Nephron (organoid): Measurements from ENCODE around the gene ESR1.

Experiments used
- H3K27ac Mint-ChIP-seq, 3 experiments: 2 replicates each; pipeline ENCODE4 v1.8.0; 2020; ENCODE audit warnings: mixed read lengths in 3 of 3, mild to moderate bottlenecking in 2 of 3, moderate library complexity in 1 of 3
- H3K27me3 Mint-ChIP-seq: 2 replicates; pipeline ENCODE4 v1.8.0; 2021; ENCODE audit warnings: low read depth, mild to moderate bottlenecking, moderate library complexity, mixed read lengths
- H3K36me3 Mint-ChIP-seq: 2 replicates; pipeline ENCODE4 v1.8.0; 2020; ENCODE audit warnings: low read depth, mixed read lengths
- H3K4me1 Mint-ChIP-seq: 2 replicates; pipeline ENCODE4 v1.8.0; 2020; ENCODE audit warnings: mixed read lengths
- H3K4me3 Mint-ChIP-seq, 3 experiments: 2 replicates each; pipeline ENCODE4 v1.8.0; 2020; ENCODE audit warnings: mild to moderate bottlenecking in 3 of 3, mixed read lengths in 3 of 3, moderate library complexity in 2 of 3
- H3K9me3 Mint-ChIP-seq: 2 replicates; pipeline ENCODE4 v1.8.0; 2020; ENCODE audit warnings: mixed read lengths
- CTCF ChIP-seq, 3 experiments: fragments of 200-600 bp; sonication (generic); IDR thresholded peaks; one replicate each; pipeline ENCODE4 v1.5.0; 2021; ENCODE audit warnings: antibody characterized with exemption in 3 of 3; ENCODE audit not compliant: unreplicated experiment in 3 of 3

The ESR1 gene

GRCh38 chr6:152118678-152119077 is 311.2 kb downstream of the ESR1 start:
- no peak overlapping the region for H3K4me3 Mint-ChIP-seq
- no peak overlapping the region for H3K27ac Mint-ChIP-seq
- peaks cover 3% of the 10 kb centered on the region for H3K27me3 Mint-ChIP-seq
- no peak for TF ChIP-seq CTCF (IDR thresholded peaks at IDR 0.05; ENCODE audit: unreplicated experiment in 3 of 3)
- peaks cover 34% of the 10 kb centered on the region for H3K4me1 Mint-ChIP-seq
- H3K9me3 Mint-ChIP-seq: no peaks in the 10 kb centered on the region
- H3K36me3 Mint-ChIP-seq: peaks cover 34% of the 10 kb centered on the region

GRCh38 chr6:152119831-152120230 is 312.3 kb downstream of the ESR1 start:
- no peak for TF ChIP-seq CTCF (IDR thresholded peaks at IDR 0.05; ENCODE audit: unreplicated experiment in 3 of 3)
- Mint-ChIP-seq H3K9me3 (no peaks in the 10 kb centered on the region), H3K4me3 (no peak overlapping the region)

GRCh38 chr6:152121910-152122309 is 314.4 kb downstream of the ESR1 start:
- peaks cover 38% of the 10 kb centered on the region for H3K36me3 Mint-ChIP-seq
- H3K4me1 Mint-ChIP-seq: peaks cover 22% of the 10 kb centered on the region

More at GRCh38 chr6:152119831-152120230, 312.3 kb downstream of the ESR1 start:
- Mint-ChIP-seq H3K27me3 (no peaks in the 10 kb centered on the region), H3K36me3 (peaks cover 38% of the 10 kb centered on the region), H3K4me1 (peaks cover 34% of the 10 kb centered on the region), H3K27ac (no peak overlapping the region)

GRCh38 chr6:152122434-152122833 is 315.0 kb downstream of the ESR1 start:
- peaks cover 16% of the 10 kb centered on the region for H3K4me1 Mint-ChIP-seq
- TF ChIP-seq CTCF (IDR thresholded peaks at IDR 0.05; ENCODE audit: unreplicated experiment in 3 of 3): no peak
- H3K27ac Mint-ChIP-seq: no peak overlapping the region
- no peak overlapping the region for H3K4me3 Mint-ChIP-seq
- no peaks in the 10 kb centered on the region for H3K27me3 Mint-ChIP-seq
- H3K36me3 Mint-ChIP-seq: peaks cover 38% of the 10 kb centered on the region
- no peaks in the 10 kb centered on the region for H3K9me3 Mint-ChIP-seq

More at GRCh38 chr6:152121910-152122309, 314.4 kb downstream of the ESR1 start:
- H3K27me3 Mint-ChIP-seq: no peaks in the 10 kb centered on the region
- no peak for TF ChIP-seq CTCF (IDR thresholded peaks at IDR 0.05; ENCODE audit: unreplicated experiment in 3 of 3)
- no peak overlapping the region for H3K4me3 Mint-ChIP-seq
- H3K27ac Mint-ChIP-seq: no peak overlapping the region
- H3K9me3 Mint-ChIP-seq: no peaks in the 10 kb centered on the region

- peaks cover 10% of the 10 kb centered on the region for H3K4me1 Mint-ChIP-seq
- no peak overlapping the region for H3K27ac Mint-ChIP-seq
- H3K9me3 Mint-ChIP-seq: no peaks in the 10 kb centered on the region
- H3K4me3 Mint-ChIP-seq: no peak overlapping the region
- TF ChIP-seq CTCF (IDR thresholded peaks at IDR 0.05; ENCODE audit: unreplicated experiment in 3 of 3): no peak
- H3K36me3 Mint-ChIP-seq: peaks cover 38% of the 10 kb centered on the region
- H3K27me3 Mint-ChIP-seq: no peaks in the 10 kb centered on the region
Measured at GRCh38 chr6:152123076-152123475, 315.6 kb downstream of the ESR1 start.

- H3K4me1 Mint-ChIP-seq: peaks cover 8% of the 10 kb centered on the region
- H3K27ac Mint-ChIP-seq: no peak overlapping the region
- no peak overlapping the region for H3K4me3 Mint-ChIP-seq
- H3K9me3 Mint-ChIP-seq: no peaks in the 10 kb centered on the region
- no peaks in the 10 kb centered on the region for H3K27me3 Mint-ChIP-seq
- TF ChIP-seq CTCF (IDR thresholded peaks at IDR 0.05; ENCODE audit: unreplicated experiment in 3 of 3): peak; percentile 55 to 75 (median 61)
- peaks cover 40% of the 10 kb centered on the region for H3K36me3 Mint-ChIP-seq
Measured at GRCh38 chr6:152124429-152125074, 317.1 kb downstream of the ESR1 start.
